ENCODE results near the gene PTGER4.

GRCh38 chr5:40679148-40679912 is 385 bp upstream of the PTGER4 start:
- TF ChIP-seq KDM5A (IDR thresholded peaks at IDR 0.05; ENCODE audit: low read length): no peak
- no peak for TF ChIP-seq GTF2F1 (IDR thresholded peaks at IDR 0.05; ENCODE audit: borderline replicate concordance, low read depth, low read length)
- TF ChIP-seq USF2 (IDR thresholded peaks at IDR 0.05; ENCODE audit: low read length): no peak
- TF ChIP-seq, protein P1, sequence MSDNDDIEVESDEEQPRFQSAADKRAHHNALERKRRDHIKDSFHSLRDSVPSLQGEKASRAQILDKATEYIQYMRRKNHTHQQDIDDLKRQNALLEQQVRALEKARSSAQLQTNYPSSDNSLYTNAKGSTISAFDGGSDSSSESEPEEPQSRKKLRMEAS (IDR thresholded peaks at IDR 0.05): no peak
- no peak for TF ChIP-seq HDAC2 (IDR thresholded peaks at IDR 0.05; ENCODE audit: borderline replicate concordance in 1 of 2, low read depth in 2 of 2, low read length in 2 of 2)
- TF ChIP-seq BRCA1 (IDR thresholded peaks at IDR 0.05; ENCODE audit: low read depth, low read length): no peak
- TF ChIP-seq CTCF (IDR thresholded peaks at IDR 0.05; ENCODE audit: control extremely low read depth in 1 of 3, insufficient read depth in 1 of 3, low read depth in 1 of 3, low read length in 3 of 3): no peak
- no peak for TF ChIP-seq FOSL1 (IDR thresholded peaks at IDR 0.05; ENCODE audit: insufficient read depth, low read depth, low read length)
- no peak for TF ChIP-seq RNF2 (IDR thresholded peaks at IDR 0.05; ENCODE audit: borderline replicate concordance, low read depth, low read length, missing control alignments, poor library complexity, severe bottlenecking)
- TF ChIP-seq POLR2AphosphoS5 (IDR thresholded peaks at IDR 0.05; ENCODE audit: low read depth, low read length): no peak
- TF ChIP-seq POLR2A (IDR thresholded peaks at IDR 0.05; ENCODE audit: control extremely low read depth in 1 of 2, low read depth in 2 of 2, low read length in 2 of 2): peak in 1 of 2 experiments; percentile 42; a peak in 2 of 3 replicates
